ENCODE measurements around the gene HELZ2.
A peak's percentile ranks its signal among the peaks of the same experiment; 100 is the strongest.
"Not testable (repeated sequence)": the region's sequence is repeated elsewhere in the genome, so short reads cannot be mapped to it uniquely, and the experiment has no call there.

Gene HELZ2, protein sequence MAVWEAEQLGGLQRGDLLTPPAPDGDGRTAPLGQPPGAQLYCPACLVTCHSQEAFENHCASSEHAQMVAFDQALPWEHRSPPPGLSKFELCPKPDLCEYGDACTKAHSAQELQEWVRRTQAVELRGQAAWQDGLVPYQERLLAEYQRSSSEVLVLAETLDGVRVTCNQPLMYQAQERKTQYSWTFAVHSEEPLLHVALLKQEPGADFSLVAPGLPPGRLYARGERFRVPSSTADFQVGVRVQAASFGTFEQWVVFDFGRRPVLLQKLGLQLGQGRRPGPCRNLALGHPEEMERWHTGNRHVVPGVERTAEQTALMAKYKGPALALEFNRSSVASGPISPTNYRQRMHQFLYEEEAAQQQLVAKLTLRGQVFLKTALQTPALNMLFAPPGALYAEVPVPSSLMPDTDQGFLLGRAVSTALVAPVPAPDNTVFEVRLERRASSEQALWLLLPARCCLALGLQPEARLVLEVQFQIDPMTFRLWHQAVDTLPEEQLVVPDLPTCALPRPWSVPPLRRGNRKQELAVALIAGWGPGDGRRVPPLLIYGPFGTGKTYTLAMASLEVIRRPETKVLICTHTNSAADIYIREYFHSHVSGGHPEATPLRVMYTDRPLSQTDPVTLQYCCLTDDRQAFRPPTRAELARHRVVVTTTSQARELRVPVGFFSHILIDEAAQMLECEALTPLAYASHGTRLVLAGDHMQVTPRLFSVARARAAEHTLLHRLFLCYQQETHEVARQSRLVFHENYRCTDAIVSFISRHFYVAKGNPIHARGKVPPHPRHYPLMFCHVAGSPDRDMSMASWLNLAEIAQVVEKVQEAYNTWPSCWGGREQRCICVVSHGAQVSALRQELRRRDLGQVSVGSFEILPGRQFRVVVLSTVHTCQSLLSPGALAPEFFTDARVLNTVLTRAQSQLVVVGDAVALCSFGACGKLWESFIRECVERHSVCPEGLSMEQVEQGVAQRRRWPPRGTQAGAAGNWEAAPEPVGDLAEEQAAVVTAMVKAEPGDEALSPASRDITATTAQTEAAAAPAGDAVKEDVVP (N-terminal part only)

DNA sequence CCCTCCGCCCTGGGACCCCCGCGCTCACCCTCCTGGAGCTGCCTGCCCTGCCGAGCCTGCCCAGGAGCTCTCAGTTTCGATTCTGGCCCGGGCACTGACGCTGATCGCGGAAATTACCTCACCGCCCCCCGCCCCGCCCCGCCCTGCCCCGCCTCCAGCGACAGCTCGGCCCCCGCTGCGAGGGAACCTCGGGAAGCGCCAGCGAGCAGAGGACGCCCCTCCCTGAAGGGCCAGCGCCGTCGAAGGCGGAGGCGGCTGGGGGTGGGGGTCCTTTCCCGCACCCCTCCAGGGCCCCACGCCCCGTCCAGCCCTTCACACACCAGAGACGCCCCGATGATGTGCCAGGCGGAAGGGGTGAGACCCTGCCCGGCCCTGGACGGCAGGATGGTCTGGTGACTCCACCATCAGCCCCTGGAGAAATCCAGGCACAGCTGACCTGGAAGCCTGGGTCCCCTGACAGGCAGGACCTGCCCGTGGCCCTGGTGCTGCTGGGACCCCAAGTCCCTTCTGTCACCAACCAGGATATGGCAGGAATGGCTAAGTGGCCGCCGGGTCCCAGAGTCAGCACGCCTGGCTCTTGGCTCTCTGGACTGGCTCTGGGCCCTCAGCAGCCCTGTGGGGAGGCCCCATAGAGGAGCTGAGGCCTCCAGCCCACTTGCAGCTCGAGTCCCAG lies at the start of gene HELZ2:
Gene HELZ2 (minus strand): TSS at position 84 of the 673 bp plus-strand sequence. CDS start 1,854 bp downstream, outside the sequence.
- DNase-seq (ENCODE audit: low spot score) = peak; percentile 84

DNA sequence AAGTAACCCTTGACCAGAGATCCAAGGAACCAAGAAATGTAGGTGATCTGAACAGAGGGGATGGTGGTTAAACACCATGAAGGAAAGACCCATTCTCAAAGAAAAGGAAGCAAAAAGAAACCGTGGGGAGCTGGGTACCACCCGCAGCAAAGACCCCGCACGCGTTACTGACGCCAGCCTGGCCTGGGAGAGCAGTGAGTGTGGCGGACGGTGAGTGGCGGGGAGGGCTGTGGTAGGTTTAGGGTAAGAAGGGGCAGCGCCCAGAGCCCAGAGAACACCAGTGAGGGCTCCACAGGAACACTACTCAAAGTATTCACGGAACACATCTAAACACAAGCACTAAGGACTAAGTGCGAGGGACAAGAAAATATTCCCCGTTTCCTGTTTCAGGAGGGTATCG lies 48.7 kb upstream of the HELZ2 start:
- no peak for DNase-seq (ENCODE audit: low spot score)

DNA sequence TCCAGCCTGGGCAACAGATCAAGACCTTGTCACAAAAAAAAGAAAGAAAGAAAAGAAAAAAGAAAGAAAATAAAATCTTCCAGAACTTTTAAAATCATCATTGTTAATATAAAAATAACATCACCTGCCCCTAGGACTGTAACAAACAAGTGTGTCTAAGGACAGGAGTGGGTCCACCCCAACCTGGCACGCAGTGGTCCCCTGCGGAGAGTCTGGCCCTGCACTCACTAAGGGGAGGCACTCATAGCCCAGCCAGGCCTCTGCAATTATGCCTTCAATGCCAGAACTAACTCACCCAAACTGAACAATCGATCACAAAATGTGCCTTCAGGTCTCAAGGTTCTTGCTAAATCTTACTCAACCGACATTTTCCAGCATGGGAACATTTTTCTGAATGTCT lies 48.1 kb upstream of the HELZ2 start:
- no peak for DNase-seq (ENCODE audit: low spot score)

DNA sequence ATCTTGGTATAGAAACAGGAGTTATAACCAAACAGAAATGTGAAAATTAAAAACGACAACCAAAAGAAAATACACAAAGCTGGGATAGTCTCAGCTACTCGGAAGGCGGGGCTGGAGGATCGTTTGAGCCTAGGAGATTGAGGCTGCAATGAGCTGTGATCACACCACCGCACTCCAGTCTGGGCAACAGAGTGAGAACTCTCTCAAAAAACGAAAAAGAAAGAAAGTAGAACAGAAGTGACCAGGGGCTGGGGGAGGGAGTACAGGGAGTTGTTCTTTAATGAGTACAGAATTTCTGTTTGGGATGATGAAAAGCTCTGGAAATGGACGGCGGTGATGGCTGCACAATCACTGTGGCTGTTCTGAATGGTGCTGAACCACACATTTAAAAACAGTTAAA lies 47.0 kb upstream of the HELZ2 start:
- no peak for DNase-seq (ENCODE audit: low spot score)

DNA sequence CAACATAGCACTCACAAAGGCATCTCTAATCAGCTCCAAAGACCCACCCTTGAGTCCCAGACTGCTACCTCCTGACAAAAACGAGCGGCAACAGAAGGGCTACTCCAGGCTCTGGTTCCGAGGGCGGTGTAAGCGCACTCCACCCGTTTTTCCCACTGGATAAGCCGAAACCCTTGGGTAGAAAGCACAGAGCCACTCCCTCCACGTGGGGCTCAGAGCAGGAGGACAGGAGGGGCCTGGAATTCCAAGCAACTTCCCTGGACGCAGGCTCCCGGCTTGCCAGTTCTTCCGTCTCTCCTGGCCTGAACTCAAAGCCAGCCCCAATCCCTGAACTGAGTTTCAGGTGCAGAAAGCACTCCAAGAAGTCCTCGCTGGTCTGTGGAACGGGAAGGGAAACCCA lies 45.5 kb upstream of the HELZ2 start:
- no peak for DNase-seq (ENCODE audit: low spot score)

DNA sequence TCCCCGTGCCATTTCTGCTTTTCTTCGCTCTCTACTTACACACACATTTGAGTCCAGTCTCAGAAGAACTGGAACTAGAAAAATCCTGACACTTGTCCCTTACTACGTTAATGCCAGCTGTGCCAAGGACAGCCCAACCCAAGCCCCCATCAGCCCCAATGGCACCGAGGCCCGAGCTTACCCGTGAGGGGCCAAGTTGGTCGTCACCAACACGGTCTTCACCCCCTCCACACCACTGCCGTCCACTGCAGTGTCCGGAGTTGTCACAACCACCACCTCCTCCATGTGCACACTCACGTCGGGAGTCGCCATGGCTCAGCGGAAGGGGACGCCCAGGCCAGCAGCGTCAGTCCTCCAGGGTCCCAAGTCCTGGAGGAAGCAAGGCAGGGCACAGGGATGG lies 45.0 kb upstream of the HELZ2 start:
- no peak for DNase-seq (ENCODE audit: low spot score)

DNA sequence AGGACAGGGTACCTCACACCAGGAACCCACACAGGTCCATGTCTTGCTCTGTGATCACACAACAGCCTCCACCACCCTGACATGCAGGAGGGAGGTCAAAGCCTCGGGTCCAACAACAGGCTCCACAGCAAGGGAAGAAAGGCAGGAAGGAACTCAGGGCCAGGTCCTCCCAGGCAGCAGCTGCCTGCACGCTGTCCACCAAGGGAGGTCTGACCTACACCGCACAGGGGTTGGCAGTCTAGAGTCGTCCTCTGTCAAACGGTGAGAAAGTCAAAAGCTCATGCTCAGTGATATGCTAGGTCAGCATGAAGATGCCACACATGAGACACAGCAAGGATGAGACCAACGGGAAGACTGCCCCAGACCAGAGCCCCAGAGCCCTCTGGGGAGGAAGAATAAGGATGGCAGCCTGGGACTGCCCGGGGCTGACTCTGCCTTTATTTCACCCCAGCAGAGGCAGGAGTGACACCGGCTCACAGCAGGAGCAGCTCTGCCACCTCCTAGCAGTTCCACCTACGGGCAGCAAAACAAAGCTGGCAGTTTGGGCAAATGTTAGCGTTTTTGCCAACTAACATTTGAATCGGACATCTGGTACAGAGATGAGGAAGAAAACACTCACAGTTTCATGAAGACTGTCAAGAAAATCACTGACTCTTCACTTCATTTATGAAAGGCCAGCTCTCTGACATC lies 44.4 kb upstream of the HELZ2 start:
- DNase-seq (ENCODE audit: low spot score) = no peak

DNA sequence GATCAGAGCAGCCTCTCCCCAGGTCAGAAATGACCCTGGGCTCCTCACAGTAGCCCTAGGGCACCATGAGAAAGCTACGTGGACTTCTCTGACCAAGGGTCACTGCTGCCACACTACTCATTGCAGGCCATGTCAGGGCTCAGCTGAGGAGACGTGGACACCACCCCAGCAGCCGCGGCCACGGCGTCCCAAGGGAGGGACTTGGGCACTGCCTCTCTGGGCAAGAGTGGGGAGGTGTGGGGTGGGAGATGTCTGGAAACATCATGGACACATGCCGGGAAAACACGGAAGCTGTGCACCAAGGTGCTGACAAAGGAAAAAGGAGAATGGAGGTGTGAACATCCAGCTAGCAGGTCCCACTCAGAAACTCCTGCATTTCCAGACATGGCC lies 43.8 kb upstream of the HELZ2 start:
- no peak for DNase-seq (ENCODE audit: low spot score)

DNA sequence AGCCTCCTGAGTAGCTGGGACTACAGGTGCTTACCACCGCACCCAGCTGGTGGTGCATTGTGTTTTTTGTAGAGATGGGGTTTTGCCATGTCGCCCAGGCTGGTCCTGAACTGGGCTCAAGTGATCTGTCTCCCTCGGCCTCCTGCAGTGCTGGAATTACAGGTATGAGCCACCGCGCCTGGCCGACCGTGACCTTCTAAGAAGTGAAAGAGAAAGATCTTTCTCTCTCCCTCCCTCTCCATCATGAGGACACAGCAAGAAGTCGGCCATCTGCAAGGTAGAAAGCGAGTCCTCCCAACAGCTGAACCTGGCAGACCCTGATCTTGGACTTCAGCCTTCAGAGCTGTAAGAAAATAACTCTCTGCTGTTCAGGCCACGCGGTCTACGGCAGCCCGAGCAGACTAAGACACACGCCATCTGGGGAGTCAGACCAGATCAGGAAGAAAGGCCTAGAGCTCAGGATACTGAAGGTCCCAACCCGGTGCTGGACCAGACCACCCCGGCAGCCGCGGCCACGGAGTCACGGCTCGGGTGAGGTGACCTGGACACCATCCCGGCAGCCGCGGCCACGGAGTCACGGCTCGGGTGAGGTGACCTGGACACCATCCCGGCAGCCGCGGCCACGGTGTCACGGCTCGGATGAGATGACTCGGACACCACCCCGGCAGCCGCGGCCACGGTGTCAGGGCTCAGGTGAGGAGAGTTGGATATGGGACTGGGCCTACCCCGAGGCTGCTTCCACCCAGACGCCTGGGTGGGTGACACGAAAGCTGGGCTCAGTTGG lies 43.2 kb upstream of the HELZ2 start:
- no peak for DNase-seq (ENCODE audit: low spot score)

DNA sequence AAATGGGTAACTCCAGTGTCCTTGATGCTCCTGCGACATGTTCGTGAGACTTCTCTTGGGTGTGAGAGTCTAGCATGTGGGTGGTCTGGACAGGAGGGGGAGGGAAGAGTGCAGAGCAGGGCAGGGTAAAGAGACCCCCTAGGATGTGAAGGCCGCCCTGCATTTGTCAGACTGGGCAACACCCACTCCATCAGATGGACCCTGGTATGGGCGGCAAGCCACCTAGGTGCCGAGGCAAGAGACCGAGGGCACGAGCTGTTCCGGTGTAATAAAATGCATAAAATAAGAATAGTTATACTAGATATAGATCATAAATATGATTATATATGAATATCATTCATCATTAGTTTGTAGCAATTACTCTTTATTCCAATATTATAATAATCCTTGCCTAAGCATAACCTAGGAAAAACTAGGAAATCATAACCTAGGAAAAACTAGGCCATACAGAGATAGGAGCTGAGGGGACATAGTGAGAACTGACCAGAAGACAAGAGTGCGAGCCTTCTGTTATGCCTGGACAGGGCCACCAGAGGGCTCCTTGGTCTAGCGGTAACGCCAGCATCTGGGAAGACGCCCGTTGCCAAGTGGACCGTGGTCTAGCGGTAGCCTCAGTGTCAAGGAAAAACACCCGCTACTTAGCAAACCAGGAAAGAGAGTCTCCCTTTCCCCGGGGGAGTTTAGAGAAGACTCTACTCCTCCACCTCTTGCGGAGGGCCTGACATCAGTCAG lies 40.0 kb upstream of the HELZ2 start:
- not testable (repeated sequence) for DNase-seq (ENCODE audit: low spot score)

DNA sequence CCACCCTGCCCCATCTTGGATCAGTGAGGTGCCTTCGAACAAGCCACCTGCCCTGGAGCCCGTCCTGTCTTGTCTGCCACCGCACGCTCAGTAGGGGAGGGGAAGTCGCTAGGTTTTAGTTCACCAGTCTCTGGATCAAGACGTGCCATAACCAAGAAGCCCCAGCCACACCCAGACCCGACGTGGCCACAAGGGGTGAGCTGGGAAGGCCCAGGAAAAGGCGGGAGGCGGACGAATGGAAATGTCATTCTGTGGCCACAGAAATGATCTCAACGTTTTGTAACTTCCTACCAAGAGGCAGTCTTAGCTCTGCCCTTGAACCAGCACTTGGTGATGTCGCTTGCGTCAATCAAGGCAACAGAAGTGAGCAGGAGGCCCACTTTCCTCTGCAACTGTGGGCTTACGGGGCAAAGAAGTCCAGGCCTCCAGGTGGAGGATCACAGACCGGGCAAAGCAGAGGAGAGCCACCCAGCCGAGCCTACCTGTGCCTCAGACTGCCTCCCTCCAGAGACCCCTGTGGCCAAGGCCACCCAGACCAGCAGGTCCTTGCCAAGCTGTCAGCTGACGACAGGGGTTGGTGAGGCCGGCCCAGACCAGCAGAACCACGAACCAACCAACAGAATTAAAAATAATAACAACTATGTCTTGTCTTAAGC lies 38.4 kb upstream of the HELZ2 start:
- DNase-seq (ENCODE audit: low spot score) = no peak

DNA sequence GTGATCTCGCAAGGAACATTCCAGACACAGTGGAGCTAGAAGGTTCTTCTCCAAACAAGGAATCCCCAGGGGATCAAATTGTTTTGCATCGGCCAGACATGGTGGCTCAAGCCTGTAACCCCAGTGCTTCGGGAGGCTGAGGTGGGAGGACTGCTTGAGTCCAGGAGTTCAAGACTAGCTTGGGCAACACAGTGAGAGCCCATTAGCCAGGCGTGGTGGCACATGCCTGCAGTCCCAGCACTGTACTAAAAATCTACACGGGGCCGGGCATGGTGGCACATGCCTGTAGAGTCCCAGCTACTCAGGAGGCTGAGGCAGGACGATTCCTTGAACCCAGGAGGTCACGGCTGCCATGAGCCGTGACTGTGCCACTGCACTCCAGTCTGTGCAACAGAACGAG lies 37.6 kb upstream of the HELZ2 start:
- DNase-seq (ENCODE audit: low spot score) = no peak

DNA sequence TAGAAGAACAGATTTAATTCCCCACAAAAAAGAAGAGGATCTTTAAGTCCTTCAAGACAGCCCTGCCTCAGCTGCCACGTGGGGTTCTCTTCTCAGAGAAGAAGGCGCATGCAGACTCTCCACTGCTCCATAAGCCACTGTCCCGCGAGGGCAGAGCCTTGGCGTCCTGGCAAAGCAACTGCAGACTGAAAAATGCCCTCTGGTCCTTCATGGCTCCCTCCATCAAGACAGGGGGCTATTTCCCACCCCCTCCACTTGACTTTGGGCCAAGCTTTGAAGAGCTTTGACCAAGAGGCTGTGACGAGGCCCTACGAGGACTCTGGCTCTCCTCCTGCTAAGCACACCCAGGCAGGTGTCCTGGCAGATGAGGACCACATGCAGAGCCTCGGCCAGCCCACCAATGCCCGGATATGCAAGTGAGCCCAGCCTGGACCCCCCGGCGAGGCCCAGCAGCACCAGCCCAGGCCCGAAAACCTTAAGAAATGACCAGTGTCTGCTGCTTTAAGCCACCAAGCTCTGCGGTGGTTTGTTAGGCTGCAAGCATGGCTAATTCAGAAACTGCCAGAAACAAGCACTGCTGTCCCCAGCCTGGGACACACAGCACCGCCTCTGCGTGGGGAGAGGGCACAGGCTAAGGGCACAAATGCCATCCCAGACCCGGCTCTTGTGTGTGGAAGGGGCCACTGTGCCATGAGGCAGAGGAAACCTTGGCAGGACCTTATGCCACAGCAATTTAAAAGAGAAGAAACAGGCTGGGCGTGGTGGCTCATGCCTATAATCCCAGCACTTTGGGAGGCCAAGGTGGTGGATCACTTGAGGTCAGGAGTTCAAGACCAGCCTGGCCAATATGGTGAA lies 36.8 kb upstream of the HELZ2 start:
- no peak for DNase-seq (ENCODE audit: low spot score)

DNA sequence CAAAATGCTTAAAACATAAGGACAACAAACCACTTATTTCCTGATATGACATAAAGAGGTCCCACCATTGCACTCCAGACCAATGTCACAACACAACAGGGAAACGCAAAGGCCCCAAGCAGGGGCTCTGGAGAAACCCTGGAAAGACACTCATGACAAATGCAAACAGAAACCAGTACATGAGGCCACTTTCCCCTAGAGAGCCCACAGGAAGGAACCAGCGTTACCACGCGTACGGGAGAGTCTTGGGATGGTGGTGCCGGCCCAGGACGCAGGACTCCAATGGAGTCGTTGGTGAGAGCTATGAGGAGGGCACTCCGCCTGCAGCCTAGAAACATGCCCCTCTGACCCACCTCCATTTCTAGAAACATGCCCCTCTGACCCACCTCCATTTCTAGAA lies 32.6 kb upstream of the HELZ2 start:
- DNase-seq (ENCODE audit: low spot score) = no peak

DNA sequence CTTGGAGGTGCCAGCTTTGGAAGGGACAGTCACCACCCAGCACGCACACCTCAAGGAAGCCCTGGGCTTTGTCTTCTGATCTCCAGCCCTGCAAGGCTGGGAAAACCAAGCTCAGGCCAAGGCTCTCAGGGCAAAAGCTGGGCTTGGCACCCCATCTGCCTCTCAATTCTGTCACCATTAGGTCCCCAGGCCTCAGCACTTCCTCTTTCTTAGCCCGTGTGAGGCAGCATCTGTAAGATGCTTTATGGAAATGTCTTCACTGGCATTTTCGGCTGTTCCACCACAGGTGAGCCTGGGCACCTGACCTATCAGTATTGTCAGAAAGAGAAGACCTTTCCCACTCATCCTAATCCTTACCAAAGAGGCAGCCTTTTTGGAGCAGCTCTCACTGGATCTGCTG lies 28.3 kb upstream of the HELZ2 start:
- no peak for DNase-seq (ENCODE audit: low spot score)

DNA sequence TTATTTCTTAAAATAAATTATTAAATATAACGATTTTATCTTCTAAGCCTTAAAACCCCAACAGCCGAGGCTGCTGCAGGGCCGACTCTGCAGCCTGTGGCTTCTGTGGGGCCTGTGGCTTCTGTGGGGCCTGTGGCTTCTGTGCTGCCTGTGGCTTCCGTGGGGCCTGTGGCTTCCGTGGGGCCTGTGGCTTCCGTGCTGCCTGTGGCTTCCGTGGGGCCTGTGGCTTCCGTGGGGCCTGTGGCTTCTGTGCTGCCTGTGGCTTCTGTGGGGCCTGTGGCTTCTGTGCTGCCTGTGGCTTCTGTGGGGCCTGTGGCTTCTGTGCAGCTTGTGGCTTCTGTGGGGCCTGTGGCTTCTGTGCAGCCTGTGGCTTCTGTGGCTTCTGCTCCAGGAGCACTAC lies 27.6 kb upstream of the HELZ2 start:
- DNase-seq (ENCODE audit: low spot score) = not testable (repeated sequence)

DNA sequence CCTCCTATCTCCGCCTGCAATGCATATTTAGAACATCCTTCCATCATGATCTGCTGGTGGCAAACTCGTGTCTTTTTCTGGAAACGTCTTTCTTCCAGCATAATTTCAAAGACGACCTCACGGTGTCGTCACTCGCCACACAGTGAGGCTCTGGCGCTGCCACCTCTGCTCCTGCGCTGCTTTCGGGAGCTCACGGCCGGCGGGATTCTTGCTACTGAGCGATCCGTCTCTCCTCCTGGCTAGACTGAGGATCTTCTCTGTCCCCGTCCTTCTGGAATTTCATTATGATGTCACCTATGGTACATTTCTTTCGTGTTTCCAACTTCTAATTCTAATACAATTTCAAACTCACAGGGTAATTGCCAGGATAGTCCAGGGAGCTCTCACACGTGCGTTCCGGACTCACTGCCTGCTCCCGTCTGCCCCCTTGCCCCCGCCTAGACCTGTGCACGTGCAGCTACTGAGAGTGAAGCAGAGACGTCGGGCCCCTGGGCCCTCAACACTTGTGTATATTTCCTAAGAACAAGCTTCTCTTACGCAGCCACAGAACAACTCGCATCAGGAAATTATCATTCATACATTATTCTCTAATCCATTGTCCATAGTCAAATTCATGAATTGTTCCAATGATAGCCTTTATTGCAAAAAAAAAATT lies 25.5 kb upstream of the HELZ2 start:
- no peak for DNase-seq (ENCODE audit: low spot score)

Data from RKO (cell line).